GM12878 (cell line): ENCODE measurements around the gene UFSP2. TPM values are rescaled to one million over a fixed set of nuclear protein-coding genes. Genes with fewer than 3 reads are reported as not detected.

ENCODE experiments used
- ATAC-seq: fragments of 200-7000 bp; cut with Tn5 transposase; 3 replicates; pipeline ENCODE4 v1.9.1; 2020; ENCODE audit warnings: mild to moderate bottlenecking, moderate library complexity
- BruUV-seq: library from RNA; stranded (reverse); fragments of 400-500 nt; replicated peaks from 2 replicates; lab custom pipeline; 2021; lab: Mats Ljungman, UMichigan
- CTCF ChIA-PET: fragments of 300-600 bp; sonication (Branson Sonifier 250); formaldehyde crosslinking; extraction: SDS; loops from one replicate; lab custom pipeline; 2021; ENCODE audit warnings: inconsistent platforms; lab: Yijun Ruan, JAX
- POLR2A ChIA-PET: fragments of 350-600 bp; formaldehyde crosslinking; extraction: SDS; loops from one replicate; lab custom pipeline; 2021; ENCODE audit warnings: inconsistent platforms; lab: Charles Lee
- RAD21 ChIA-PET: fragments of 300-600 bp; sonication (Branson Sonifier 250); formaldehyde crosslinking; loops from one replicate; lab custom pipeline; 2023; ENCODE audit warnings: antibody characterized with exemption; ENCODE audit not compliant: unreplicated experiment; lab: Charles Lee
- SMC1A ChIA-PET: fragments of 300-600 bp; sonication (Branson Sonifier 250); formaldehyde crosslinking; loops from one replicate; lab custom pipeline; 2023; ENCODE audit not compliant: unreplicated experiment, uncharacterized antibody; lab: Charles Lee
- DNase-seq: peaks from one replicate; pipeline ENCODE4 v3.0.0-alpha.2; 2011; ENCODE audit warnings: low read depth, low spot score
- FAIRE-seq: peaks from 3 replicates; lab custom pipeline; 2011; peaks lifted over from hg19 to GRCh38; lab: Jason Lieb, UNC
- H2AFZ ChIP-seq: 2 replicates; pipeline ENCODE4 v1.6.0; 2011; ENCODE audit warnings: low read depth, low read length, control low read depth; ENCODE audit not compliant: control insufficient read depth
- H3K27ac ChIP-seq: 2 replicates; pipeline ENCODE4 v1.5.1; 2011; ENCODE audit warnings: control low read depth; ENCODE audit not compliant: control insufficient read depth, insufficient read depth
- H3K27me3 ChIP-seq, 2 experiments: replicated peaks in 1 of 2; 2 replicates each; pipeline versions ENCODE4 v1.6.0 to v1.6.1; 2011; ENCODE audit warnings: low read length in 1 of 2; ENCODE audit not compliant: control insufficient read depth in 2 of 2, insufficient read depth in 2 of 2
- H3K36me3 ChIP-seq, 2 experiments: 2 replicates each; pipeline ENCODE4 v1.5.1; 2011; ENCODE audit warnings: low read length in 1 of 2; ENCODE audit not compliant: control insufficient read depth in 2 of 2, insufficient read depth in 2 of 2
- H3K4me1 ChIP-seq: 2 replicates; pipeline ENCODE4 v1.6.1; 2011; ENCODE audit warnings: mild to moderate bottlenecking, low read length, moderate library complexity, mixed read lengths; ENCODE audit not compliant: control insufficient read depth, insufficient read depth
- H3K4me2 ChIP-seq: 2 replicates; pipeline ENCODE4 v1.6.0; 2011; ENCODE audit warnings: control low read depth; ENCODE audit not compliant: control insufficient read depth, insufficient read depth
- H3K4me3 ChIP-seq: fragments of 200-600 bp; sonication (generic); 2 replicates; pipeline ENCODE4 v1.5.1; 2016
- H3K79me2 ChIP-seq: 2 replicates; pipeline ENCODE4 v1.6.0; 2011; ENCODE audit warnings: low read length; ENCODE audit not compliant: control insufficient read depth, insufficient read depth
- H3K9ac ChIP-seq: 2 replicates; pipeline ENCODE4 v1.8.0; 2011; ENCODE audit warnings: low read length, control low read depth, mixed read lengths; ENCODE audit not compliant: control insufficient read depth, insufficient read depth
- H3K9me3 ChIP-seq: replicated peaks from 3 replicates; pipeline ENCODE4 v1.5.1; 2011; ENCODE audit warnings: mild to moderate bottlenecking, low read length; ENCODE audit not compliant: control insufficient read depth, insufficient read depth
- H4K20me1 ChIP-seq: 2 replicates; pipeline ENCODE4 v1.6.0; 2011; ENCODE audit not compliant: control insufficient read depth, insufficient read depth
- BACH1 ChIP-seq: fragments of 450-650 bp; IDR thresholded peaks from 2 replicates; pipeline ENCODE4 v1.6.1; 2017; ENCODE audit warnings: mild to moderate bottlenecking, borderline replicate concordance
- E2F4 ChIP-seq: IDR thresholded peaks from 2 replicates; pipeline ENCODE4 v1.6.1; 2012; ENCODE audit warnings: low read depth, low read length, improper control_type of control experiment
- NFYA ChIP-seq: IDR thresholded peaks from 2 replicates; pipeline ENCODE4 v1.6.1; 2011; ENCODE audit warnings: low read depth, mild to moderate bottlenecking, low read length, improper control_type of control experiment, borderline replicate concordance
- NR2C1 ChIP-seq: fragments of 450-650 bp; IDR thresholded peaks from 2 replicates; pipeline ENCODE4 v1.6.1; 2017; ENCODE audit warnings: antibody characterized with exemption, mild to moderate bottlenecking, moderate library complexity
- SREBF2 ChIP-seq: IDR thresholded peaks from 2 replicates; pipeline ENCODE4 v1.6.1; 2012; ENCODE audit warnings: mild to moderate bottlenecking, low read length
- TBL1XR1 ChIP-seq: IDR thresholded peaks from 2 replicates; pipeline ENCODE4 v1.6.1; 2012; ENCODE audit warnings: low read depth, low read length, improper control_type of control experiment
- TCF12 ChIP-seq: IDR thresholded peaks from 2 replicates; pipeline ENCODE4 v1.6.1; 2011; ENCODE audit warnings: low read depth, mild to moderate bottlenecking, low read length
- WGBS: methylation state at CpG from one replicate; pipeline ENCODE4 v1.1.6; 2016; ENCODE audit warnings: low lambda C conversion rate; ENCODE audit not compliant: insufficient replicate concordance, insufficient coverage; ENCODE audit errors: missing lambda C conversion rate; 5-methylcytosine and 5-hydroxymethylcytosine counted together
- in situ Hi-C: fragments of 300-500 bp; cut with MboI; formaldehyde crosslinking; loops from 9 replicates; pipeline ENCODE4 v1.14.3; 2018; ENCODE audit warnings: mixed read lengths
- intact Hi-C: fragments of 100-400 bp; cut with micrococcal nuclease; formaldehyde crosslinking; loops from one replicate; pipeline ENCODE4 v1.14.2; 2022; ENCODE audit not compliant: unreplicated experiment
- polyA plus RNA-seq, 11 experiments: library from polyadenylated mRNA; depleted of rRNA in 4 of 11; unstranded in 6 of 11; stranded (reverse) in 5 of 11; fragments of >200 nt; fragmentation: Nextera tagmentation in 4 of 11; fragmentation: Illumina TruSeq in 1 of 11; extraction: Ambion mirVana in 4 of 11; extraction: Trizol in 1 of 11; gene quantifications; 1 replicate in 1 of 11; 2 replicates in 10 of 11; pipeline versions ENCODE4 v1.2.1 to v1.2.3, GENCODE V29; 2011 to 2016; ENCODE audit warnings: inconsistent platforms in 2 of 11, missing spikeins in 2 of 11, low read depth in 1 of 11
- total RNA-seq, 4 experiments: library from RNA; depleted of rRNA in 3 of 4; stranded (reverse); fragments of >200 nt in 3 of 4; fragmentation: Illumina TruSeq in 1 of 4; extraction: Trizol in 1 of 4; gene quantifications; 2 replicates each; pipeline versions ENCODE4 v1.2.1 to v1.2.3, GENCODE V29; 2013 to 2021

The UFSP2 gene
- total and polyA plus RNA-seq, 10 of the 15 experiments (the other 5 are each of a cell fraction or from before 2014, with no cell fraction given), result 25.4 to 53.1 (median 37.7) TPM

- Histone ChIP-seq H3K27ac (no peak overlapping the region), H3K4me1 (0 out of 2 replicates have a peak, but pooled peaks cover 4% of the 10 kb centered on the region), H3K36me3 (peaks cover 1 to 37% of the 10 kb centered on the region in 2 experiments), H3K4me3 (no peak overlapping the region), H3K9ac (no peak overlapping the region), H3K27me3 (no peaks in the 10 kb centered on the region), H3K9me3 (no peaks in the 10 kb centered on the region), H3K4me2 (no peak overlapping the region), H3K79me2 (no peaks in the 10 kb centered on the region), H4K20me1 (no peaks in the 10 kb centered on the region), H2AFZ (no peak overlapping the region)
- CTCF ChIA-PET, result no interaction called here
- in situ Hi-C loops, result no loop called here
- RAD21 ChIA-PET, result no interaction called here
- DNase-seq, result no peak
- SMC1A ChIA-PET, result no interaction called here
- WGBS, result 92% methylated on average over 7 of the region's 7 CpGs
- POLR2A ChIA-PET, result interaction anchor here (0.5 kb wide), 1 partner anchor 185 kb away, joined by 4 read pairs; no protein-coding TSS in a partner anchor
- no peak for ATAC-seq
- intact Hi-C loops, result no loop called here
- BruUV-seq, result no TSS peak
- TF ChIP-seq SREBF2, result no peak
- no peak for TF ChIP-seq E2F4
- TF ChIP-seq NFYA, result no peak
- TF ChIP-seq BACH1, result no peak
- TF ChIP-seq TCF12, result no peak
- TF ChIP-seq TBL1XR1, result no peak
- no peak for TF ChIP-seq NR2C1
- FAIRE-seq, result no peak
These were observed 67.9 kb downstream of the UFSP2 start for GRCh38 chr4:185357733-185358440.
